HFFc6 (cell line): ENCODE data around the gene GNA12. TPM values are rescaled to one million over a fixed set of nuclear protein-coding genes. Genes with fewer than 3 reads are reported as not detected.

ENCODE experiments used
- DNase-seq: peaks from one replicate; pipeline ENCODE4 v3.0.0-alpha.2; 2018
- H3K27ac Mint-ChIP-seq: 2 replicates; pipeline ENCODE4 v1.8.0; 2020; ENCODE audit warnings: mild to moderate bottlenecking, mixed read lengths
- H3K27me3 Mint-ChIP-seq: 2 replicates; pipeline ENCODE4 v1.8.0; 2021; ENCODE audit warnings: mild to moderate bottlenecking, moderate library complexity, mixed read lengths; ENCODE audit not compliant: insufficient read depth
- H3K36me3 Mint-ChIP-seq: 2 replicates; pipeline ENCODE4 v1.8.0; 2021; ENCODE audit warnings: low read depth, mixed read lengths
- H3K4me1 Mint-ChIP-seq: 2 replicates; pipeline ENCODE4 v1.8.0; 2020; ENCODE audit warnings: low read depth, mixed read lengths
- H3K4me3 Mint-ChIP-seq: 2 replicates; pipeline ENCODE4 v1.8.0; 2020; ENCODE audit warnings: mild to moderate bottlenecking, moderate library complexity, mixed read lengths
- H3K9me3 Mint-ChIP-seq: 2 replicates; pipeline ENCODE4 v1.8.0; 2020; ENCODE audit warnings: mild to moderate bottlenecking, mixed read lengths
- CTCF ChIP-seq: fragments of 200-600 bp; sonication (generic); IDR thresholded peaks from 2 replicates; pipeline ENCODE4 v1.5.0; 2021; ENCODE audit warnings: antibody characterized with exemption, mild to moderate bottlenecking
- total RNA-seq, 6 experiments: library from RNA; stranded (reverse); fragmentation: NEBNext Ultra II Directional; extraction: Animal tissue kit (Norgen Biotek cat#: 25700); gene quantifications; 2 replicates in 1 of 6; 3 replicates in 5 of 6; pipeline ENCODE4 v1.2.3, GENCODE V29; 2021

Gene GNA12
- total RNA-seq, 6 experiments from 2014 or later, result 52.9 to 61.9 (median 57.6) TPM

- Mint-ChIP-seq H3K4me3 (no peak overlapping the region), H3K9me3 (no peaks in the 10 kb centered on the region), H3K4me1 (peaks cover 5% of the 10 kb centered on the region; the same call in 1 of the 2 replicates), H3K27me3 (no peaks in the 10 kb centered on the region; the same call in 1 of the 2 replicates), H3K36me3 (peaks cover 17% of the 10 kb centered on the region), H3K27ac (no peak overlapping the region)
- DNase-seq, result no peak
- no peak for TF ChIP-seq CTCF
Measured at GRCh38 chr7:2708547-2709310, 135.4 kb downstream of the GNA12 start.

- Mint-ChIP-seq H3K36me3 (peaks cover 14% of the 10 kb centered on the region), H3K4me3 (no peak overlapping the region), H3K9me3 (no peaks in the 10 kb centered on the region), H3K4me1 (peaks cover 5% of the 10 kb centered on the region; the same call in 1 of the 2 replicates), H3K27me3 (no peaks in the 10 kb centered on the region; the same call in 1 of the 2 replicates), H3K27ac (no peak overlapping the region)
- TF ChIP-seq CTCF, result no peak
- no peak for DNase-seq
Measured at GRCh38 chr7:2708041-2708440, 136.1 kb downstream of the GNA12 start.

GRCh38 chr7:2707481-2707880, 136.6 kb downstream of the GNA12 start:
- Mint-ChIP-seq H3K36me3 (peaks cover 14% of the 10 kb centered on the region), H3K9me3 (no peaks in the 10 kb centered on the region), H3K27me3 (no peaks in the 10 kb centered on the region; the same call in 1 of the 2 replicates), H3K4me3 (no peak overlapping the region), H3K4me1 (peaks cover 5% of the 10 kb centered on the region; the same call in 1 of the 2 replicates), H3K27ac (0 out of 2 replicates have a peak overlapping the region, but pooled peaks have one; percentile 1)
- DNase-seq, result no peak
- TF ChIP-seq CTCF, result no peak

GRCh38 chr7:2706685-2707126, 137.4 kb downstream of the GNA12 start:
- H3K4me3 Mint-ChIP-seq, result no peak overlapping the region
- no peaks in the 10 kb centered on the region for H3K9me3 Mint-ChIP-seq
- TF ChIP-seq CTCF, result no peak
- DNase-seq, result no peak
- H3K27ac Mint-ChIP-seq, result no peak overlapping the region; the same call in 1 of the 2 replicates
- peaks cover 5% of the 10 kb centered on the region; the same call in 1 of the 2 replicates for H3K4me1 Mint-ChIP-seq
- no peaks in the 10 kb centered on the region; the same call in 1 of the 2 replicates for H3K27me3 Mint-ChIP-seq
- peaks cover 14% of the 10 kb centered on the region for H3K36me3 Mint-ChIP-seq

GRCh38 chr7:2705371-2706096, 138.6 kb downstream of the GNA12 start:
- DNase-seq, result no peak
- no peak overlapping the region for H3K4me3 Mint-ChIP-seq
- no peak for TF ChIP-seq CTCF
- no peaks in the 10 kb centered on the region; the same call in 1 of the 2 replicates for H3K27me3 Mint-ChIP-seq
- H3K4me1 Mint-ChIP-seq, result no peaks in the 10 kb centered on the region
- peaks cover 9% of the 10 kb centered on the region for H3K36me3 Mint-ChIP-seq
- H3K9me3 Mint-ChIP-seq, result no peaks in the 10 kb centered on the region
- H3K27ac Mint-ChIP-seq, result no peak overlapping the region
